Measurements from ENCODE around the gene TMEM62. TPM values are rescaled to one million over a fixed set of nuclear protein-coding genes. Genes with fewer than 3 reads are reported as not detected.

TMEM62 gene
- polyA plus RNA-seq, 1 donor, result 30.6 TPM

- no peaks in the 10 kb centered on the region for H3K36me3 ChIP-seq (ENCODE audit: control insufficient read depth, insufficient read depth, low read length)
- no peaks in the 10 kb centered on the region for H3K4me1 ChIP-seq (ENCODE audit: control insufficient read depth, insufficient read depth, low read length)
- peaks cover 9% of the 10 kb centered on the region for H3K27me3 ChIP-seq (ENCODE audit: control insufficient read depth, insufficient read depth, low read length)
- no peaks in the 10 kb centered on the region for H3K9me3 ChIP-seq (ENCODE audit: control insufficient read depth, low read depth, low read length)
- H3K4me3 ChIP-seq (ENCODE audit: low read length), result no peak overlapping the region
- no peak for DNase-seq
- no CpG with 5 or more reads among the region's 2 CpGs for WGBS (ENCODE audit: insufficient coverage, low lambda C conversion rate)
- no peak overlapping the region for H3K27ac ChIP-seq (ENCODE audit: low read length)
These were observed 97.3 kb downstream of the TMEM62 start for GRCh38 chr15:43230640-43231115.

GRCh38 chr15:43232289-43232874 lies 99.0 kb downstream of the TMEM62 start:
- H3K4me3 ChIP-seq (ENCODE audit: low read length), result no peak overlapping the region
- no peak overlapping the region for H3K27ac ChIP-seq (ENCODE audit: low read length)
- 80% methylated on average over 1 of the region's 3 CpGs for WGBS (ENCODE audit: insufficient coverage, low lambda C conversion rate)
- H3K9me3 ChIP-seq (ENCODE audit: control insufficient read depth, low read depth, low read length), result no peaks in the 10 kb centered on the region
- H3K4me1 ChIP-seq (ENCODE audit: control insufficient read depth, insufficient read depth, low read length), result no peaks in the 10 kb centered on the region
- no peaks in the 10 kb centered on the region for H3K36me3 ChIP-seq (ENCODE audit: control insufficient read depth, insufficient read depth, low read length)
- H3K27me3 ChIP-seq (ENCODE audit: control insufficient read depth, insufficient read depth, low read length), result peaks cover 9% of the 10 kb centered on the region
- no peak for DNase-seq

Other genes with a start within 250 kb of the TMEM62 start
- gene TTBK2, start 212.8 kb upstream of the TMEM62 start, polyA plus RNA-seq, result 7.2 TPM
- 18.4 TPM for gene UBR1, start 27.5 kb upstream of the TMEM62 start, polyA plus RNA-seq
- gene CCNDBP1, start 51.8 kb downstream of the TMEM62 start, polyA plus RNA-seq, result 62.5 TPM
- 2.8 TPM for gene EPB42, start 87.4 kb downstream of the TMEM62 start, polyA plus RNA-seq
- 0.03 TPM for gene TGM5, start 133.3 kb downstream of the TMEM62 start, polyA plus RNA-seq
- gene TGM7, start 168.7 kb downstream of the TMEM62 start, polyA plus RNA-seq, result not detected
- 8.1 TPM for gene LCMT2, start 197.0 kb downstream of the TMEM62 start, polyA plus RNA-seq
- 25.3 TPM for gene ZSCAN29, start 237.5 kb downstream of the TMEM62 start, polyA plus RNA-seq
- gene TUBGCP4, start 237.5 kb downstream of the TMEM62 start, polyA plus RNA-seq, result 16.4 TPM

Measured in large intestine (tissue), 3 donors.